ENCODE data around the gene CDK18.
A peak's percentile ranks its signal among the peaks of the same experiment; 100 is the strongest.

Gene CDK18

DNA sequence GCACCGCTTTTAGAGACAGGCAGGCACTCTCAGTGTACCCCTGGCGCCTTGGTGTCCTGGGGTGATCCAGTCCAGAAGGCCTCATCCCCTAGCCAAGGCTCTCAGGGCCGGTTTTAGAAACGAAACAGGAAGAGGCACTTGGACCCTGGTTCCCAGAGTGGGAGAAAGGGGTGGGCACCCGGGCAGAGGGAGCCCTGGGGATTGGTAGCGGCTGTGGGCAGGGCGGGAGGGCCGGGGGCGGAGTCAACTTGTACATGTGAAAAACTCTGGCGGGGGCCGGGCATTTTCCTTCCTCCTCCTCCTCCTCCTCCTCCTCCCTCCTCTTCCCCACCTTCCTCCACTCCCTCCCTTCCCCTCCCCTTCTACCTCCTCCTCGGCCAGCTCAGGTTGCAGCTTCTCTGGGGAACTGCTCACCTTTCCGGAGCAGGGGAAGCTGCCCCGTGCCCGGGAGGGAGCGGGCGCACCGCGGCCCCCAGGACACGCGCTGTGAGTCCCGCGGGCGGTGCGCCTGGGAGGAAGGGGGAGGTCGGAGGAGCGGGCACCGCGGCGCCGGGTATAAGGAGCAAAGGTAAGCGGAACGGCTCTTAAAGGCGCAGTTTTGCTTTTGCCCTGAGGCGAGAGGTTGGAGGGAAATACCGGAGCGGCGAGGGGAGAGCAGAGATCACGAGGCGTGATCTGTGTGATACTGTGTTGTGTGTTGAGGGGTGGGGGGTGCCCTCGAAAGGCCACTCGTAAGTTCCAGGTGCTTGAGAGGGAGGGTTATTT is at the start of gene CDK18:
CDK18 (plus strand) TSS at position 359 of the 765 bp plus-strand sequence. CDS start 18,499 bp downstream, outside the sequence.
- no peak within 1 kb of the TSS for H2AFZ ChIP-seq (ENCODE audit: low read depth, low read length)
- H3K4me3 ChIP-seq (ENCODE audit: low read length) = peak within 1 kb of the TSS; percentile 16
- no peaks in the 10 kb centered on the region for H3K36me3 ChIP-seq (ENCODE audit: insufficient read depth, low read length)
- no peaks in the 10 kb centered on the region for H3K9me3 ChIP-seq (ENCODE audit: low read length)
- peaks cover 60% of the 10 kb centered on the region for H3K27me3 ChIP-seq (ENCODE audit: insufficient read depth, low read length)
- peaks cover 17% of the 10 kb centered on the region for H3K4me1 ChIP-seq (ENCODE audit: insufficient read depth, low read length)

DNA sequence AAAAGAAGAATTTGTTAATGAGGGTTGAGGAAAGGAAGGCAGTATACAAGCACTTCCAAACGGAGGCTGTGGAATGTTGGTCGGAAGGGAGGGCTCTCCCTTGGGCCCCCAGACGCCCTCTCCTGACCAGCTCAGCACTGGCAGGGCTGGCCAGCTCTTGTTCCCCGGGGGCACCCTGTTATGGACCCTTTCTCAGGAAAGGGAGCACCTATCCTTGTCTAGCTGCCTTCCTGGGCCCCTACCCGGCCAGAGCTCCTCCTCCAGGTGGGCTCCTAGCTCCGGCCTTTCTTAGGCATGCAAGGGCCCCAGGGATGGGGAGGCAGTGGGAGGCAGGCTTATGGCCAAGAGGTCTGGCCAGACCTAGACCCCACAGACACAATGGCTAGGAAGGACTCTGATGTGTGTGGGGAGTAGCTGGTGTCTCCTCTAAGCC is 49.5 kb upstream of the CDK18 start:
- H2AFZ ChIP-seq (ENCODE audit: low read depth, low read length) = no peak overlapping the region
- no peaks in the 10 kb centered on the region for H3K36me3 ChIP-seq (ENCODE audit: insufficient read depth, low read length)
- no peak overlapping the region for H3K4me3 ChIP-seq (ENCODE audit: low read length)
- H3K4me1 ChIP-seq (ENCODE audit: insufficient read depth, low read length) = peaks cover 12% of the 10 kb centered on the region
- H3K27me3 ChIP-seq (ENCODE audit: insufficient read depth, low read length) = peaks cover 82% of the 10 kb centered on the region
- H3K9me3 ChIP-seq (ENCODE audit: low read length) = no peaks in the 10 kb centered on the region

DNA sequence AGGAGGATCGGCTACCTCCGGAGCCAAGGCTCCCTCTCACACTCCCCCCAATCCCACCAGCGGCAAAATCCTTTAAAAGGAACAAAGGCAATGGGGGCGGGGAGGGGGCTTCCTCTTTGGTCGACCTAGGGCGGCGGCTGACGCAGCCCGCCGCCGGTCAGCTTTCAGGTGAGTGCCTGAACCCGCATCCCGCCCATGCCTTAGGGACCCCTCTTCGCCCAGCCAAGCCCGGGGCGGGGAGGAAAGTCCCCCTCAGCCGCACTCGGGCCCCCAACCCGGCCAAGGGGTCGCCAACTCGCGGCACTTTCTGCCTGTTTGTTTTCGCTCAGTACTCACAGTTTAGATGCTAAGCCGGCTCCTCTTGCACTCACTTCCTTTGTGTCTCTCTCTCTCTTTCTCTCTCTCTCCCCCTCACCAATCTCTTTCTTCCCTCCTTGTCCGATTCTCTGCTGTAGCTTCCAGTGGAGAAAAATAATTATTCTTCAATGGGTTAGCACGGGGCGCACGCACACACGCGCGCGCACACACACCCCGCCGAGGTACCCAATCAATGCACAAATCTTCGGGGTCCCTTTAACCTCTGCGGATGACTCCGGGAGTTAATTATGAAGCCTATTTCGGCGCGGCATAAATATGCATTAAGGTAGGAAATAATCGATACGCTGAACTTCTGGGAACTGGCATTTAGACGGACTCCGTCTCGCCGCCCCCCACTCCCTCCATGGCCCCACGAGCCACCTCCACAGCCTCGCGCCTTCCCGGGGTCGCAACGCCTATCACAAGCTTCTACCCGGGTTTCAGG is 48.7 kb upstream of the CDK18 start, which contains the start of gene BLACAT1:
BLACAT1 (minus strand) TSS at position 465 of the 802 bp plus-strand sequence.
- H2AFZ ChIP-seq (ENCODE audit: low read depth, low read length) = peak within 1 kb of the TSS; percentile 83
- no peaks in the 10 kb centered on the region for H3K36me3 ChIP-seq (ENCODE audit: insufficient read depth, low read length)
- peaks cover 9% of the 10 kb centered on the region for H3K4me1 ChIP-seq (ENCODE audit: insufficient read depth, low read length)
- H3K9me3 ChIP-seq (ENCODE audit: low read length) = no peaks in the 10 kb centered on the region
- peaks cover 78% of the 10 kb centered on the region for H3K27me3 ChIP-seq (ENCODE audit: insufficient read depth, low read length)
- H3K4me3 ChIP-seq (ENCODE audit: low read length) = peak within 1 kb of the TSS; percentile 46

DNA sequence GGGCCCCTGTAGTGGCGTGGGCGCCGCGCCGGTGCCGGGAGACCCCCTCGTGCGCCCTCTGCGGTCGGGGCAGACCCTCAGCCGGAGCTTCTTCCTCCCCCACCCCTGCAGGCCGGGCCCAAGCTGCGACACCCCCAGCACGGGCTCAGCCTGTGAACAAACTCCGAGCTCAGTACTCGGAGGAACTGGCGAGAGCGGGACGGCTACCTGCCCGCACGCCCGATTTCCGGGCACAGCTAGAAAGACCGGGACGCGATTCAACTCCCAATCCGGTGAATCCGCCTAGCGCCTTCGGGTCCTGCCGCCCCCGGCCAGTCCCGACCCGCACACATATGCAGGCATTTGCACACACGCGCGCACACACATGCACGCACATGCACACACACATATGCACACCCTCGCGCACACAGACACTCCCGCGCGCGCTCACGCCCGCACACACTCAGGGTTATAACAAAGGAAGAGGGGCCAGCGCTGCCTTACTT is 48.0 kb upstream of the CDK18 start:
- H3K27me3 ChIP-seq (ENCODE audit: insufficient read depth, low read length) = peaks cover 74% of the 10 kb centered on the region
- peak overlapping the region; percentile 83 for H2AFZ ChIP-seq (ENCODE audit: low read depth, low read length)
- no peaks in the 10 kb centered on the region for H3K9me3 ChIP-seq (ENCODE audit: low read length)
- no peaks in the 10 kb centered on the region for H3K36me3 ChIP-seq (ENCODE audit: insufficient read depth, low read length)
- peaks cover 4% of the 10 kb centered on the region for H3K4me1 ChIP-seq (ENCODE audit: insufficient read depth, low read length)
- peak overlapping the region; percentile 46 for H3K4me3 ChIP-seq (ENCODE audit: low read length)

DNA sequence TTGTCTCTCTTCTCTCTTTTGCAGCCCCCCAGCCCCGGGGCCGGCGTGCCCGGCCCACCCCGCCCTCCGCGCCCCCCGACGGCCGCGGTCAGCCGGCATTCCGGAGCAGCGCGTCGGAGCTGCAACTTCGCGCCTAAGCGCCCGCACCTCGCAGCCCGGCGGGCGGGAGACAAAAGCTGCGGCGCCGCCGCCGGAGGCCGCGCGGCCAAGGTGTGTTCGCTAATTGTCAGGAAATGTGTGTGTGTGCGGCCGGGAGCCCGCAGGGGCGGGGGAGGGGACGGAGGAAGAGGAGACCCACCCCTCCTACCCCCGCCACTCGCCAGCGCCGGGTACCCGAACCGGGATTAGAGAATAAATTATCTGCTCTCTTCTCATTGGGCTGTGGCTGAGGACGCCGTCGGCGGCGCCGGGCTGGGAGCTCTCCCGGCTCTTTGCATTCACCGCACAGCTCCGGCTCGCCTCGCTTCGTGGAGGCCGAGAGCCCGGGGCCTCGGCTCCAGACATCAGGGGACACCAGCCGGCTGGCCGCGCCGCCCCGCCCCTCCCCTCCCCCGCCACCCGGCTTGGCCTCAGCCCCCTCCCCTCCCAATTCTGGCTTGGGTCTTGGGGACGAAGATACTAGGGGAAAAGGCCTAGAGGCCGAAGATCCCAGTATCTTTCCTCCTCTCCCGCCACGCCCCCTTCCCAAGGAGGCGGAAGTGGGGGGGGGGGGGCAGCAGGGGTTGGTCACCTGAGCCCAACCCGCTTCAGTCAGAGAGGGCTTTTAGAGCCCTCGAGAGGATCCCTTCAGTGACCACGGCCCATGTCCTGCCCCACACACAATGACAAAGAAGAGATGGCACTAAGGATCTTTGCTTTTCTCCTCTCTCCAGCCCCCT is 47.4 kb upstream of the CDK18 start:
- peak overlapping the region; percentile 83 for H2AFZ ChIP-seq (ENCODE audit: low read depth, low read length)
- H3K4me3 ChIP-seq (ENCODE audit: low read length) = peak overlapping the region; percentile 46
- peaks cover 72% of the 10 kb centered on the region for H3K27me3 ChIP-seq (ENCODE audit: insufficient read depth, low read length)
- no peaks in the 10 kb centered on the region for H3K9me3 ChIP-seq (ENCODE audit: low read length)
- peaks cover 4% of the 10 kb centered on the region for H3K4me1 ChIP-seq (ENCODE audit: insufficient read depth, low read length)
- no peaks in the 10 kb centered on the region for H3K36me3 ChIP-seq (ENCODE audit: insufficient read depth, low read length)

DNA sequence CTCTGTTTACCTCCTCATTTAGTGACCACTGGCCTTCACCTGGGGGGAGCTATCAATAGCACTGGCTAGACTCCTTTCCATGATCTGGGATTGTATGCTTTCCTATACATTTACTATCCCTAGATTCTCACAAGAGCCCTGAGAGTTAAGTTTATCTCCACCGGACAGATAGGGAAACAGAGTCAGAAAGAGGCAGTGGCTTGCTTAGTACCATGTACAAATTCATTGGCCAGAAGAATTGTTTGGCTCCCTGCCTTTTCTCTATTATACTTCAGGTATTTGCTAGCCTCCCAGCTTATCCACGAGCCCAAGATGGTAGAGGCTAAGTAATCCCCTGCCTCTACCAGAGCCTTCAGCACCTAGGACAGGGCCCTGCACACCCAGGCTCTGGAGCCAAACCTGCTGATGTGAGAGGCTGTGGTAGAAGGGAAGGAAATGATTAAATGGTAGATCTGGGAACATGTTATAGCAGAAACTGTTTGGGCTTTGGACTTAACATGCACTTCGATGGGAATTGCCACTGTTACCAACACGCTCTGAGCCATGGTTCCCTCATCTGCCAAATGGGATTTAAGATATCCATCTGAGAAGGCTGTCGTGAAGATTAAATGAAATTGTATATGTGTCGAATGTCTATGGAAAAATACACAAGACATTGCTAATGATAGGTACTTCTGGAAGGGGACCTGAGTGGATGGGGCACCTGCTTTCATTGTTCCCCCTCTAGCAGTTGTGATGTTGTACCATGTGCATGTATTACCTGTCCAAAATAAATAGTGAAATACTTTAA is 45.5 kb upstream of the CDK18 start:
- no peak overlapping the region for H3K4me3 ChIP-seq (ENCODE audit: low read length)
- peaks cover 4% of the 10 kb centered on the region for H3K4me1 ChIP-seq (ENCODE audit: insufficient read depth, low read length)
- H2AFZ ChIP-seq (ENCODE audit: low read depth, low read length) = no peak overlapping the region
- H3K36me3 ChIP-seq (ENCODE audit: insufficient read depth, low read length) = no peaks in the 10 kb centered on the region
- no peaks in the 10 kb centered on the region for H3K9me3 ChIP-seq (ENCODE audit: low read length)
- H3K27me3 ChIP-seq (ENCODE audit: insufficient read depth, low read length) = peaks cover 61% of the 10 kb centered on the region

DNA sequence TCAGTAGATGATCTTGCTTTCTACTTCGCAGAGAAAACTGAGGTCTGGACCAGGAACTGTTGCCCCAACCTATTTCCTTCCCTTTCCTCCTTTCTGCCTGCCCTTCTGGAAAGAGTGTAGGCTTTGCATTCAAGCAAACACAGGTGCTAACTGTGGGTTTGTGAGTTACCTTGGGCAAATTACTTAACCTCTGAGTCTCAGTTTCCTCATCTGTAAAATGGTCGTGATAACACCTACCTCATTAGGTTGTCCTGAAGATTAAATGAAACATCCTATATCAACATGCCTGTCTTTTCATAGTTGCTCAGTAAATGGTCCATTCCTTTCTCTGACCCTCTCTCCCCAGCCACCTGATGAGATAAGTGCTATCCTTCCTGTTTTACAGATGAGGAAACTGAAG is 39.1 kb upstream of the CDK18 start:
- Histone ChIP-seq H3K4me3 (ENCODE audit: low read length) (no peak overlapping the region), H2AFZ (ENCODE audit: low read depth, low read length) (no peak overlapping the region), H3K9me3 (ENCODE audit: low read length) (no peaks in the 10 kb centered on the region), H3K4me1 (ENCODE audit: insufficient read depth, low read length) (no peaks in the 10 kb centered on the region), H3K36me3 (ENCODE audit: insufficient read depth, low read length) (no peaks in the 10 kb centered on the region), H3K27me3 (ENCODE audit: insufficient read depth, low read length) (peaks cover 15% of the 10 kb centered on the region)

DNA sequence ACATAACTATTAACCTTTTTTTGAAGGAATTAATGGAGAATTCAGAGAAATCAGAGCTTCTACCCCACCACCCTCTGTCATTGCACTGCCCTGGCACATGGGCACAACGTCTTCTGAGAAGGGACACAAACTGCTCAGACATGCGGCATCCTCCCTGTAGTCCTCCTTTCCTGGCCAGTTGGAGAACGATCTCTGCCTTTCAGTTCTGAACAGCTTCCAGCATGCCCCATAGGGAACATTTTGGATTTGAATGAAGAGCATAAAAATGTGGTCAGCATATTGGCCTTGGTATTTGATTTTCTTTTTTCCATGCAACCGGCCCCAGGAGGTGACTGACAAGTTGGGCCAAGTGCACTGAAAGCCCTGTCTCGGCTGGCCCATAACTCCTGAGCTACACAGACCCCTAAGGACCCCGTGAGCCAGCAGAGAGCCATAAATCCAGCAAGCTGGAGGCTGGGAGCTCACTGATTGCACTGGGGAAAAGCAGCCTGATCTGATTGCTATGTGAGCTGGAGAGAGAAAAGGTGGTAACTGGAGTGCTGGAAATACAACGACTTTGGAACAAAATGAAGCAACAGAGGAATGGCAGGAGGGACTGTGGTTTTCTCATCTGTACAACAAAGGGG is 37.8 kb upstream of the CDK18 start:
- Histone ChIP-seq H3K4me1 (ENCODE audit: insufficient read depth, low read length) (no peaks in the 10 kb centered on the region), H3K27me3 (ENCODE audit: insufficient read depth, low read length) (peaks cover 11% of the 10 kb centered on the region), H3K36me3 (ENCODE audit: insufficient read depth, low read length) (no peaks in the 10 kb centered on the region), H3K9me3 (ENCODE audit: low read length) (no peaks in the 10 kb centered on the region), H2AFZ (ENCODE audit: low read depth, low read length) (no peak overlapping the region), H3K4me3 (ENCODE audit: low read length) (no peak overlapping the region)

DNA sequence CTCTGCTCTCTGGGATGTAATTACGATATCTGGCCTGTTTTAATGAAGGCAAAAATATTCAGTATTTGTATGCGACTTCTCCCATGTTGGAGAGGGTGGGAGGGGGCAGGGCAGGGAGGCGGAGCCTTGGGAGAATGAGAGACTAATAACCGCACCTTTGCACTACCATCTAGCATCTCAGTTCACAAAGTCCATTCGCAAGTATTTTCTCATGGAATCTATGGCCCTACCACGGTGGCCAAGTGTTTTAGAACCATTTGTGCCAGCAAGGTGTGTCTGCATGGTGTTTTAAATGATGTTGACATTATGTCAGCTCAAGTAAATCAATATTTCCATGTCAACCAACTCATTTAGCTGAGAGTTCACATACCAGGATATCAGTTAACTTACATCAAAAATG is 34.3 kb upstream of the CDK18 start:
- H3K27me3 ChIP-seq (ENCODE audit: insufficient read depth, low read length) = peaks cover 7% of the 10 kb centered on the region
- H2AFZ ChIP-seq (ENCODE audit: low read depth, low read length) = no peak overlapping the region
- H3K36me3 ChIP-seq (ENCODE audit: insufficient read depth, low read length) = no peaks in the 10 kb centered on the region
- H3K4me3 ChIP-seq (ENCODE audit: low read length) = no peak overlapping the region
- no peaks in the 10 kb centered on the region for H3K9me3 ChIP-seq (ENCODE audit: low read length)
- no peaks in the 10 kb centered on the region for H3K4me1 ChIP-seq (ENCODE audit: insufficient read depth, low read length)

DNA sequence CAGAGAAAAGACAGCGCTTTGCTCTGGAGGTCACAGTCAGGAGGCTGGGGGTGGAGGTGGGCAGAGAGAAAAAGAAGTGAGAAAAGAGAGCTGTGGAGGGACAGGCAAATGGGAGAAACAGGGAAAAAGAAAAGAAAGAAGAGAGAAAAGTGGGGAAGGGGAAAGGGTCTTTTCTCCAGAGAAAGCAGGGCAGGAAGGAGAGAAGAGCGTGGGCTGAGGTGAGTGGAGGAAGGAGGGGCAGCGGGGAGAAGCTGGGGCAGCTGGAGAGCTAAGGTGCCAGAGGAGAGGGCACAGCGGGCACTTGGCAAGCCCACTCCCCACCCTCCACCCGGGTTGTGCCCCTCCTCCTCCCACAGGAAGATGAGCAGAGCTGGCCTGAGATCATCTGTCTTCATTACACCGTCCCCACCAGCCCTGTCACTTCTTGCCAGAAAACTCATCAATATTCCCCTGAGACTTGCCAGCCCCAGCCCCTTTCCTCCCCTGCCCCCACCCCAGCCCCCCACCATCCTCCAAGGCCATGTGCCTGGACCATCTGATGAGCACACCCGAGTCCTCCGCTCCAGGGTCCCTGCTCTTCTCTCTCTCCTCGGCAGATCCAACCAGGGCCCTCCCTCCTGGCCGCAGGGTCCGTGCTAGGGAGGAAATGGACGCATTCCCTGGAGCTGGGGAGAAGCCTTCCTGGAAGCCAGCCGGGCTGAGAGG is 31.6 kb upstream of the CDK18 start:
- Histone ChIP-seq H3K36me3 (ENCODE audit: insufficient read depth, low read length) (no peaks in the 10 kb centered on the region), H3K4me1 (ENCODE audit: insufficient read depth, low read length) (no peaks in the 10 kb centered on the region), H3K27me3 (ENCODE audit: insufficient read depth, low read length) (peaks cover 6% of the 10 kb centered on the region), H3K4me3 (ENCODE audit: low read length) (no peak overlapping the region), H2AFZ (ENCODE audit: low read depth, low read length) (no peak overlapping the region), H3K9me3 (ENCODE audit: low read length) (peaks cover 3% of the 10 kb centered on the region)

DNA sequence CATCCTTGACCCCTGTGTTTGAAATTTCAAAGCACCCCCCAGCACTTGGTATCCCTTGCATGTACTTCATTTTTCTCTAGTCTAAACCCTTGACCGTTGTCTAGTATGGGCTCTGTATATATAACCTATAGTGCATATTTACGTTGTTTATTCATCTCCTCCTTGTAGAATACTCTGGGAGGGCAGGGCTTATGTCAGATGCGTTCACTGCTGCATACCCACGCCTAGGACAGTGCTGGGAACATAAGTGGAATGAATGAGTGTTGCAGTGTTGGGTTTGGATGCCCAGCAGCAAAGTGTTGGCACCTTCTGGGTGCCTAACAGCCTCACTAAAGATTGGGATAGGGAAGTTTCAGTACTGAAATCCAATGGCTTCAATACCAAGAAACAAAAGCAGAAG is 31.0 kb upstream of the CDK18 start:
- H3K27me3 ChIP-seq (ENCODE audit: insufficient read depth, low read length) = peaks cover 6% of the 10 kb centered on the region

More for the DNA sequence above, 31.0 kb upstream of the CDK18 start:
- Histone ChIP-seq H3K4me3 (ENCODE audit: low read length) (no peak overlapping the region), H3K9me3 (ENCODE audit: low read length) (peaks cover 3% of the 10 kb centered on the region), H3K4me1 (ENCODE audit: insufficient read depth, low read length) (no peaks in the 10 kb centered on the region), H2AFZ (ENCODE audit: low read depth, low read length) (no peak overlapping the region), H3K36me3 (ENCODE audit: insufficient read depth, low read length) (no peaks in the 10 kb centered on the region)
